Amygdala (tissue), 56 donors: ENCODE data around the gene PTP4A1.

Experiments used
- DNase-seq, 56 donors: peaks; one replicate each; lab custom pipeline; 2025; lab: John Stamatoyannopoulos, UW

Gene PTP4A1

DNA sequence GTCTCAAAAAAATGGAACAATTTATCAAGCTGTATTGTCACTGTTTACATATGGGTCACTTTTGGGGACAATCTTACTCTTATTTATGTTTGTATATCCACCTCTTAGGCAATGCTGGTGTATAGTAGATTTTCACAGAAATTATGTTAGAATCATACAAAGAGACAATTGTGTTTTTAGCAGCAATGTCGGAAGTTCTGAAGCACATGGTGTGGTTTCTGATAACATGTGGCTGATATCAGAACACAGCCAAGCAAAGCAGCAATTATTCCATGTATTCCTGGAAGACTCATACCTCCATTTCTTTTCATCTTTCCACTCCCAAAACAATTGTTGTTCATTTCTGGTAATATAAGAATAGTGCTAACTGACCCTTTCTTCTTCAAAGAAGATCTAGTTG lies 17.5 kb upstream of the PTP4A1 start:
- DNase-seq: no peak

DNA sequence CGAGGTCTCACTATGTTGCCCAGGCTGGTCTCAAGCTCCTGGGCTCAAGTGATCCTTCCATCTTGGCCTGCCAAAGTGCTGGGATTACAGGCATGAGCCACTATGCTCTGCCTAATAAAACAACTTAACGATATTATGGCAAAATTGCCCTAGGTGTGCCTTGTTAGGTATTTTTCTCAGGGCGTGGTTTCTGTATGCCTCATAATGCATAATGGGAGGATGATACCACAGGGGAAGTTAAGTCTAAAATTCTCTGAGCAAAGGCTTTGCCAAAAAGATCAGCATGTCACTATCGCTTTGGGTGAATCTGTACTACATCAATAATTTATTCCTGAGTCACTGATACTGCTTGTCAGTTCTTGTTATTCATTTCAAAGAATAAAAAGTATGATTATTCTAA lies 15.9 kb upstream of the PTP4A1 start:
- DNase-seq: no peak

DNA sequence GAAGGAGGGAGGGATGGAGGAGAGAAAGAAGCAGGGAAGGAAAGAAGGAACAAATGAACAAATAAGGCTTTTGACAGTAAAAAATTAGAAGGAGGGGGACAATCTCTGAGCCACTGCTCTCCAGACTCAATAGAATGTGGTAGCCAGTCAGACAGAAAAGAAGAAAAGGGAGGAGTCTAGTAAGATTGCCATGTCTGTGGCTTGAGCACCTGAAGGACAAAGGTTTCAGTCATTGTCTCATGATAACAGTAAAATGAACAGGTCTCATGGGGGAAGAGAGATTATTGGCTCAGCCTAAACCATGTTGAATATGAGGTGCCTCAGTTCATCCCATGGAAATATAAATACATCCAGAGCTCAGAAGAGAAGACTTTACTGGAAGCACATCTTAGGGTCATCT lies 14.0 kb upstream of the PTP4A1 start:
- no peak for DNase-seq

DNA sequence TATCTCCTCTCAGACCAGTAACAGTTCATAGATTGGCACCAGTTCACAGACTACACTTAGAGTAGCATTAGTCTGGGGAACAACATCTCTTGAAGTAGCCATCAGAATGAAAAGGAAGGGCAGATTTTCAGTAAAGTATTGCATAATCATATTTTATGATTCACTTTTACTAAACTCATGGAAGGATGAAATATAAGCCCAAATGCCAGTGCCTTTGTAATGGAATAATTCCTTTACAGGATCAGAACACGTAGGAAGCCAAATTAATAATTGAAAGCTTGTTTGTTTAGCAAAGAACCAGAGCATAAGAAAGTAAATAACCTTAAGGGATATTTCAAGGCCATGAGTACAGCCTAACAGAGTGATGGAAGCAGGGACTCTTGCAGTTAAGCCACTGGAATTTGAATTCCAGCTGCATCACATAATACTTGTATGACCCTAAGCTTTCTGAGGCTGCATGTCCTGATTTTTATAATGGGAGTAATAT lies 11.4 kb upstream of the PTP4A1 start:
- no peak for DNase-seq

DNA sequence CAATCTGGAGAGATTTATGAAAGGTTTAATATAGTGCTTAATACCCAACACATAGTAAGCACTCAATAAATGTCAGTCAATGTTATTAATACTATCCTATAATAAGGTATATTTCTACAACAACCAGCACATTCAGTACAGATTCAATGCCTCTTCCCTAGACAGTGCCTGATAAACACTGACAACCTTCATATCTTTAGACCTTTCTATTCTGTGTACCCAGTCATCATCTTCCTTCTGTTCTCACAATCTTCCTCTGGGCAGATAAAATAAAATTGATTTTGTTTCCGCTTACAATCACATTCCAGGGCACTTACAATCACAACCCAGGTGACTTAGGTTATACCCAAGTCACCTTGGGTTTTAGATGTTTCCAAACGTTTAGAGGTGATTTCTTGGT lies 11.0 kb upstream of the PTP4A1 start:
- no peak for DNase-seq

DNA sequence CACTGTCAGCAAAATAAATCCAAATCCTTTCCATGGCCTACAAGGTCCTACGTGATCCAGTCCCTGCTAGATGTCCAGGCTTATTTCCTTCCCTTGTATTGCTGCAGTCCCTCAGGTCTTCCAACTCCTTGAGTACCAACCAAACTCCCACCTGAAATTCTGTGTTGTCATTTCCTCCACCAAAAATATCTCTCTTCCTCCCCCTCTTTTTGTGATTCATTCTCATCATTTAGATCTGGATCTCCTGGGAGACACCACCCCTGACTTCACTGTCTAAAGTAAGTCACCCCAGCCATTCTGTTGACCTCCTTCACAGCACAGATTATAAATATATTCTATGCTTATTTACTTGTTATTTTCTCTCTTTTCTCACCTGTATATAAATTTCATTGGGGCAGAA lies 9.0 kb upstream of the PTP4A1 start:
- no peak for DNase-seq

DNA sequence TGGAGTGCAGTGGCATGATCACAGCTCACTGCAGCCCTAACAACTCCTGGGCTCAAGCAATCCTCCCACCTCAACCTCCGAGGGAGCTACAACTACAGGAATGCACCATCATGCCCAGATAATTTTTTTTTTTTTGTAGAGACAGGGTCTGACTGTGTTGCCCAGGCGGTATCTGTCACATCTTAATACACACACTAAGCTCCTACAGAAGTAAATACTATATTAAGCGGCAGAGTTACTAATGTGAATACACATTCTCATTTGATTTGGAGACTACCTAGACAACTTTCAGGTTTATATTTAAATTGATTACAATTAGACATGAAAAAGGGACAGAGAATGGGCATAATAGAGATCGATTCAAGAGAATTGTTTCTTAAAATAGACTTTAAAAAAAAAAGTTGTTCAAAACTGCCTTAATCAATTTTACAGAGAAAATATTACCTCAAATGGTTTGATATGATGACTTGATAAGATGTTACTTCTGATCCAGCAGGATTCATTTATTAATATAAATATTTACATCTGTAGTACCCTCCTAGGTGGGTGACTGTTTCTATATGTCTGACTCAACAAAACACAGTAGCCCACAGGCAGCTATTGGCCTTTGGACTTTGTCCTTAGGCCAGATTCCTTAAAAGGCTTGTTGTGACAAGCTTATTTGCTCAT lies 7.1 kb upstream of the PTP4A1 start:
- no peak for DNase-seq

DNA sequence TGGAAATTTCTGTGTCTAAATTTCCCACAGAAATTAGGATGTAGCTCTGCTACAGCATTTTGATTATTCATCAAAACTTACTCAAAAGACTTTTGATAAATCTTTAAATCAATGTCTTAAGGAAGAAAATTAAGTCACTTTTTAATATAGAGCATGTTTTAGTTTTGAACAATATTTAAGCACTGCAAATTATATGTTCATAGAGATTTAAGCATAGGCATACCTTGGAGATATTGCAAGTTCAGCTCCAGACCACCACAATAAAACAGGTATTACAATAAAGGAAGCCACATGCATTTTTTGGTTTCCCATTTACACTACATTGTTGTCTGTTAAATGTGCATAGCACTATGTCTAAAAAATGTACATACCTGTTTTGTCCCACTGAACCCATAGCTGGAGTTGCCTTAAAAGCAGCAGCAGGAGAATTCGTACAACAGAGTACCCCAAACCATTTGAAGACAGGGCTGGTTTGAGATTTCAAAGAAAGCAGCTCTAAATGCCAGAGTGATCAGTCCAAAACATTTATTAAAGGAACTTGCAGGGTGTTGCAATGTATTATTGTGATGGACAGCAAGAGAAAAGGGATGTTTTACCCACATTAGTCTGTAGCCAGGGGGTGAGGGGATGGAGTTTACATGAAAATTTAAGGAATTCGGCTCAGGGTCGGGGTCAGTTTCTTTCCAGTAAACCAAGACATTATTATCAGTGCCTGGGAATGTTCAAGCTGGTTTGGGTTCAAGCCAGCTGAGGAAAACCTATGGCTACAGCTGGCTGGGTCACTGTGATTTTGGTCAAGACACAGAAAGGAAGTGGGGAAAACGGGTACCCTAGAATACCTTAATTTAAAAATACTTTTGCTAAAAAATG lies 6.3 kb upstream of the PTP4A1 start:
- DNase-seq: no peak

DNA sequence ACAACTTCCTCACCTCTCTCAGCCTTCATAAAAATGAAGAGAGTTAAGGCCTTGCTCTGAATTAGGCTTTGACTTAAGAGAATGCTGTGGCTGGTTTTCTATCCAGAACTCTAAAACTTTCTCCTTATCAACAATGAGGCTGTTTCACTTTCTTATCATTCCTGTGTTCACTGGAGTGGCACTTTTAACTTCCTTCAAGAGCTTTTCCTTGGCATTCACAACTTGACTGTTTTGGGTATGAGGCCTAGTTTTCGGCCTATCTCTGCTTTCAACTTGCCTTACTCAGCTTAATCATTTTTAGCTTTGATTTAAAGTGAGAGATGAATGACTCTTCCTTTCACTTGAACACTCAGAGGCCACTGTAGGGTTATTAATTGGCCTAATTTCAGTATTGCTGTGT lies 4.3 kb upstream of the PTP4A1 start:
- no peak for DNase-seq

DNA sequence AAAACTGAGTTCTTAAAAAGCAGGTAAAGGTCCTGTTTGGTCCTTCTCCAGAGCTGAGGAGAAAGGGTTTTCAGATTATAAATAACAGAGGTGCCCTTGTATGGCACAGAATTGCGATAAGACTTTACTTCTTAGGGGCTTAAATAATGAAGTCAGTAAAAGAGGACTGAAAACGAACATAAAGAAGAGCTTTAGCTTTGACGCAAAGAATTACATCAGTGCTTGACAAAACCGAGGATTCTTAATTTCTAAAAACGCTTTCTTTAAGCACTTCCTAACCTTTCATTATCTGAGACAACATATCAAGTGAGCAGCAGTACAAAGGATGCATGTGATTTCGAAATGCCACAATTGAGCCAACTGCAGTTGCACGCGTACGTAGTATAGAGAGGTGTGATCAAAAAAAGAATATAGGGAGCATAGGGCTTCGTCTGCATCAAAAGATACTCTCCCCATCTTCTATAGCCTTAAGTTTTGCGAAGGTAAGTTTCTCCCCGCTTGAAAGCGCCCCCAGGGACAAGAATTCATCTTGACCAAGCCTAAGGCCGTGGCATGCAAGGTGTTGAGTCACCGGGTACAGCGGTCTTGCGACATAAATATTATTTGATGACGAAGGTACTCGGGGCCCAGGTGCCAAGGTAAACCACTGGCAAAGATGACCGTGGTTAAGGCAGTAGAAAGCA lies 778 bp upstream of the PTP4A1 start:
- DNase-seq: peak in 16 of 56 donors; percentile 12 to 80 (median 48)

DNA sequence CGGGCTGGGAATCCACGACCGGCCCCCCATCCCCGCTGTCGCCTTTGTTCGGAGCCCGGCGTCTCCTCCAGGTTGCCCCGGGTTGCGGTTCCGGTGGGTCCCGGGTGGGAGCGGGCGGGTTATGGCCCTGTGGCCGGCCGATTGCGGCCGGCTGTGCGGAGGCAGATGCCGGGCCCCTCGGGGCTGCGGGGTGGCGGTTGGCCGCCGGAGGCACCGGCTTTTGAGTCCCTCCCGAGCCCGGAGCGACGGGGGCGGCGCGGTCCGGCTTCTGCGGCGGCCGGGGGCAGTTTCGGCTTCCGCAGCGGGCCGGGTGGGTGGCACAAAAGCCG lies 431 bp downstream of the PTP4A1 start:
- peak in 4 of 56 donors; percentile 48 to 69 (median 54) for DNase-seq

DNA sequence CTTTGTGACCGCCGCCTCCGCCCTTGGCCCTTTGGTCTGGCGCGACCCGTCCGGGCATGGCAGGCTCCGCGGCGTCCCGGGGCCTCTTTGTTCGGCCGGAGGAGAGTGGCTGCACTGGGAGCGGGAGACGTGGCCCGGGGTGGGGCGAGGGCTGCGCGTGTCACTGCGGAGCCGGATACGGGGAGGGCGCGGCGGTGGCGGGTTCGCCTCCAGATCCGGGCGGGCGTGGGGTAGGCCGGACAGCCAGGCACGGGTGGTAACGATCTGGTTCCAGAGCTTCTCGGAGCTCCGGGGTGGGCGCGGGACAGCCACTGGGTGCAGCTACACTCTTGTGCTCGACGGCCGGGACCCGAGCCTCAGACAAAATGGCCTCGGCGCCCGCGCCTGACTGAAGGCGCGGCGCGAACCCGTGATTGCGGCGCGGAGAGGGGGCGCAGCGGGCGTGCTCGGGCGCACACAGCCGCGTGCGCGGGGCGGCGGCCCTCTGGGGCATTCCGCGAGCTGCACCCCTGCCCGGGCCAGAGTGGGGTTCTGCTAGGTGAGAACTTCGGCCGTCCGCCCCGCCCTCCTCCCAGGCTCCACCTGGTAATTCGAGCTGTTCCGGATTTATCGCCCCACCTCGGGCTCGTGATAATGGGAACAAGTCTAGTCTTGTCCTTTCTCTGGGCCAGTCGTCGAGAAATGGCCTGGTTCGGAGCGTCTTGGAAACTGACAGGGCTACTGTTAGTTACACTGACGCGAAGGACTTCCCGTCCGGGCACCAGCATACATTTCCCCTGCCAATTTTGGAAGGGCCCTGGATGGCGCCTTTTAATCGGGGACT lies 1.0 kb downstream of the PTP4A1 start:
- DNase-seq: peak in 53 of 56 donors; percentile 10 to 78 (median 56)

DNA sequence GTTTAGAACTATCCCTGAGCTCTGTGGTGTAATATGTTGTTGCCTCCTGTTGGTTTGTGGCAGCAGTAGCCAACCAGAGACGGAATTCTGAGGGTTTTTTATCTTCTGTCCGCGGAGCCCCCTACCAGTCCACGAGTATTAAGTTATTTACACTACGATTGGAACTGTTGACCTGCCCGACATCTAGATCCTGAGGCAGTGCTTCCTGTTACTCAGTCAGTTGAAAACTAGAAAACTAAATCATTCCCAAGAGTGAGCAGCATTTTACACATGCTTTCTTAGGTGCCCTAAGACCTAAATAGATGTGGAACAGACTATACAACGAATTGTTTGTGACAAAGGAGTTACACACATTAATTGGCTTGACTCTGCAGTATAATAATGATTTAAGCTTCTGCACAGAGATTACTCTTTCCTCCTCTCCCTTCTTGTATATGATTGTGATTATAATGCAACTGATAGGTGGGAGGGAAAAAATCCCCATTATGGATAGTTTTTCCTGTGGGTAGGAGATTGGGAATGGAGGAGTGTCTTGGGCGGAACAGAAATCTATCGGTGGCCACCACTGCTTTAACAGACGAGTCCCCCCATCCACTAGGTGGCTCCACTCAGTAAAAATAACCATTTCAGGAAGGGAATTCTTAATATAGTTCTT lies 1.7 kb downstream of the PTP4A1 start:
- DNase-seq: peak in 2 of 56 donors; percentile 1

DNA sequence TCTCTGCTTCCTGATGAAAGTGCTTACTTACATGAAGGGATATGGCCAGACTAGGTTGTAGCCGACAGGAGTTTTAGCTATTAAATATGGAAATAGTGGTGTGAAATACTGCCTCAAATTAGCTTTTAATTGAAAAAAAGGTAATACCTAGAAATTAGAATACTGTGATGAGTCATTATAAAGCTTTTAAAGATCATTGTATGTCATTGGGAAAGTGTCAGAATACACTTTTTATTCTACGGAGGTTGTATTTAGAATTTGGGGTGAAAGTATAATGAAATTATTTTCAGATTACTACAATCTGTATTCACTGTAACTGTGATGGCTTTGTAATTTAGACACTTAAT lies 2.2 kb downstream of the PTP4A1 start:
- DNase-seq: no peak

DNA sequence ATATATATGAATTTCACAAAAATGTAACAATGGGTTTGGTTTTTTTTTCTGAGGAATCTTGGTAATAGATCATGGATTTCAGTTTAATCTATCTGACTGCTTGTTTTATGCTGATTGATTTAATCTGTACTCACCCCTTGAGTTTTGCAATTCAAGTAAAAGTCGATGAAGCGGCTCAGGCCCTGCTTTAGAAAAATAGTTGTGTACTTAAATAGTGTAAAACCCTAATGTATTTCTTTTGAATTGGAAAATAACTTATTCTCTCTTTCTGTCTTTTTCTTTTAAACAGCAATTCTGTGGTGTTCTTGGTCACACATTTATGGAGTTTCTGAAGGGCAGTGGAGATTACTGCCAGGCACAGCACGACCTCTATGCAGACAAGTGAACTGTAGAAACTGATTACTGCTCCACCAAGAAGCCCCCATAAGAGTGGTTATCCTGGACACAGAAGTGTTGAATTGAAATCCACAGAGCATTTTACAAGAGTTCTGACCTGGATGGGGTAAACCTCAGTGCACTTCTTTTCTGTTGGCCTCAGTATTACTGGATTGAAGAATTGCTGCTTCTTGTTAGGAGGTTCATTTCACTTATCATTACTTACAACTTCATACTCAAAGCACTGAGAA lies 4.0 kb downstream of the PTP4A1 start:
- DNase-seq: no peak

DNA sequence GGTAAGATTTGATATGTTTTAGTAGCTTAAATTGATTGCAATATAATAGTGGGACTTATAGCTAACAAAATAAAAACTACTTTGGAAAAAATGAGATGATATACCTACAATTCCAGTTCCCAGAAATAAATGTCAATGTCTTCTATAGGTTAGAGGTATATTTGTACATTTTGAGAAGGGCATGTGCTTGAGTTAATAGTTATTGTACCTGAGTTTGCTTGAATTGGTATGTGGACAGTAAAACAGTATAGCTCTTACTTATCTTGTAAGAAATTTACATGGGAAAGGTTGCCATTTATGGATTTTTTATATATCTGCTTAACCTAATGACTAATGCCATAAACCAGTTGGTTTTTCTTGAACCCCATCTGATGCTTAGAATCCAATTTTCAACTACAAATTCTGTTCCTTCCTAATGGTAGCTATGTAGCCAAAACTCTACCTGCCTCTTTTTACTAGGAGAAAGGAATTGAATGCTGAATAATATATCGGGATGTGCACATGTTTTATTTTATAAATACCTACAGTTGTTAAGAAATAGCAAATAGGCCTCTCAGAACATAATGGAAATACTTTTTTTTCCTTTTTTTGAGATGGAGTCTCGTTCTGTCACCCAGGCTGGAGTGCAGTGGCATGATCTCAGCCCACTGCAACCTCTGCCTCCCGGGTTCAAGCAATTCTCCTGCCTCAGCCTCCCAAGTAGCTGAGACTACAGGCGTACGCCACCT lies 4.9 kb downstream of the PTP4A1 start:
- no peak for DNase-seq

DNA sequence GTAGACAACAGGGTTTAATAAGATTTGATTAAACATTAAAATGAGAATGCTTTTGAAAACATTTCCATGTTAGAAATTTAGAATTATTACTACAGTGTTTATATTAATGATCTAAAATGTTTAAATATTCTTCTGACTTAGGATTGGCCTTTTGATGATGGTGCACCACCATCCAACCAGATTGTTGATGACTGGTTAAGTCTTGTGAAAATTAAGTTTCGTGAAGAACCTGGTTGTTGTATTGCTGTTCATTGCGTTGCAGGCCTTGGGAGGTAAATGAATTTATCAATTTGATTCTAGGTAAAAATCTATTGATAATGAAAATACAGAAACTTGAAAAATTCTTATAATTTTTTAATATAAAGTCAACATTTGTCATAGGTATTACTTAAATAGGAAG lies 6.5 kb downstream of the PTP4A1 start:
- no peak for DNase-seq

DNA sequence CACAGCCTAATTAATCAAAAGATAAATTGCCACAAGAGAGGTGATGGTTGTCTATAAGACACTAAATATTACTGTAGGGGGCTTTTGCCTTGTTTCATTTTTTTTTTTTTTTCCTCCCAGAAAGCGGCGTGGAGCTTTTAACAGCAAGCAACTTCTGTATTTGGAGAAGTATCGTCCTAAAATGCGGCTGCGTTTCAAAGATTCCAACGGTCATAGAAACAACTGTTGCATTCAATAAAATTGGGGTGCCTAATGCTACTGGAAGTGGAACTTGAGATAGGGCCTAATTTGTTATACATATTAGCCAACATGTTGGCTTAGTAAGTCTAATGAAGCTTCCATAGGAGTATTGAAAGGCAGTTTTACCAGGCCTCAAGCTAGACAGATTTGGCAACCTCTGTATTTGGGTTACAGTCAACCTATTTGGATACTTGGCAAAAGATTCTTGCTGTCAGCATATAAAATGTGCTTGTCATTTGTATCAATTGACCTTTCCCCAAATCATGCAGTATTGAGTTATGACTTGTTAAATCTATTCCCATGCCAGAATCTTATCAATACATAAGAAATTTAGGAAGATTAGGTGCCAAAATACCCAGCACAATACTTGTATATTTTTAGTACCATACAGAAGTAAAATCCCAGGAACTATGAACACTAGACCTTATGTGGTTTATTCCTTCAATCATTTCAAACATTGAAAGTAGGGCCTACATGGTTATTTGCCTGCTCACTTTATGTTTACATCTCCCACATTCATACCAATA lies 7.8 kb downstream of the PTP4A1 start:
- no peak for DNase-seq

DNA sequence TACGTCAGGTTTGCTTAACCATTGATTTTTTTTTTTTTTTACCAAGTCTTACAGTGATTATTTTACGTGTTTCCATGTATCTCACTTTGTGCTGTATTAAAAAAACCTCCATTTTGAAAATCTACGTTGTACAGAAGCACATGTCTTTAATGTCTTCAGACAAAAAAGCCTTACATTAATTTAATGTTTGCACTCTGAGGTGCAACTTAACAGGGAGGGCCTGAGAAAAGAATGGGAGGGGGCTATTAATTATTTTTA lies 8.4 kb downstream of the PTP4A1 start:
- no peak for DNase-seq
